Omental fat pad (tissue), 4 donors: Measurements from ENCODE around the gene ARNT2. TPM values are rescaled to one million over a fixed set of nuclear protein-coding genes. Genes with fewer than 3 reads are reported as not detected.

Experiments
- ATAC-seq: fragments of 150-250 bp; one replicate; pipeline ENCODE4 v1.9.1; 2016; ENCODE audit warnings: mild to moderate bottlenecking, moderate library complexity; ENCODE audit not compliant: low FRiP score
- DNase-seq: peaks from one replicate; pipeline ENCODE4 v3.0.0-alpha.2; 2019; ENCODE audit warnings: low spot score
- CTCF ChIP-seq, 3 donors: fragments of 450-650 bp; IDR thresholded peaks; one replicate each; pipeline ENCODE4 v1.5.1; 2016 to 2017; ENCODE audit warnings: antibody characterized with exemption in 3 of 3, mild to moderate bottlenecking in 3 of 3, moderate library complexity in 2 of 3
- total RNA-seq, 4 donors: library from RNA; depleted of rRNA; stranded (reverse); fragments of >200 nt; gene quantifications; one replicate each; pipeline ENCODE4 v1.1.0, GENCODE V29; 2016

Gene ARNT2
- total RNA-seq, 4 donors from 2014 or later = 3.1 to 7.4 (median 3.4) TPM

GRCh38 chr15:80580536-80581260 is 176.5 kb downstream of the ARNT2 start:
- no peak for ATAC-seq
- no peak for DNase-seq
- TF ChIP-seq CTCF (IDR thresholded peaks at IDR 0.05) = no peak

GRCh38 chr15:80581976-80582375 is 177.8 kb downstream of the ARNT2 start:
- DNase-seq (no peak), ATAC-seq (no peak)
- no peak for TF ChIP-seq CTCF (IDR thresholded peaks at IDR 0.05)

GRCh38 chr15:80582816-80583423 is 178.7 kb downstream of the ARNT2 start:
- no peak for TF ChIP-seq CTCF (IDR thresholded peaks at IDR 0.05)
- ATAC-seq (no peak), DNase-seq (no peak)

GRCh38 chr15:80584561-80584964 is 180.4 kb downstream of the ARNT2 start:
- DNase-seq = no peak
- no peak for ATAC-seq
- TF ChIP-seq CTCF (IDR thresholded peaks at IDR 0.05) = no peak

GRCh38 chr15:80584973-80585525 is 180.9 kb downstream of the ARNT2 start:
- no peak for ATAC-seq
- no peak for DNase-seq
- TF ChIP-seq CTCF (IDR thresholded peaks at IDR 0.05) = no peak

GRCh38 chr15:80585544-80586018 is 181.4 kb downstream of the ARNT2 start:
- no peak for TF ChIP-seq CTCF (IDR thresholded peaks at IDR 0.05)
- DNase-seq (no peak), ATAC-seq (no peak)
